SK-N-SH treated with all-trans-retinoic acid at 6 μM for 48 hours (cell line): ENCODE results near the gene NSUN2.
"Not testable (repeated sequence)": the region's sequence is repeated elsewhere in the genome, so short reads cannot be mapped to it uniquely, and the experiment has no call there.

Source experiments
- ATAC-seq: fragments of 200-7000 bp; cut with Tn5 transposase; 3 replicates; pipeline ENCODE4 v1.9.1; 2020; ENCODE audit warnings: mild to moderate bottlenecking, moderate library complexity
- ARNTL ChIP-seq: fragments of 450-650 bp; formaldehyde crosslinking; IDR thresholded peaks from 2 replicates; pipeline ENCODE4 v1.5.0; 2020; ENCODE audit warnings: low read depth, mild to moderate bottlenecking, moderate library complexity, borderline replicate concordance
- CREB5 ChIP-seq: fragments of 250-450 bp; sonication (Bioruptor Pico); IDR thresholded peaks from 2 replicates; pipeline ENCODE4 v1.5.1; 2020; ENCODE audit warnings: low read depth, mild to moderate bottlenecking, moderate library complexity
- CSRNP3 ChIP-seq: fragments of 250-450 bp; sonication (Bioruptor Pico); IDR thresholded peaks from 2 replicates; pipeline ENCODE4 v1.5.1; 2021; ENCODE audit warnings: mild to moderate bottlenecking, moderate library complexity
- ESRRG ChIP-seq: fragments of 250-450 bp; sonication (Bioruptor Pico); IDR thresholded peaks from 2 replicates; pipeline ENCODE4 v1.6.1; 2021; ENCODE audit warnings: mild to moderate bottlenecking
- GLIS3 ChIP-seq: fragments of 250-450 bp; sonication (Bioruptor Pico); IDR thresholded peaks from 2 replicates; pipeline ENCODE4 v1.5.0; 2020; ENCODE audit warnings: mild to moderate bottlenecking, moderate library complexity
- ISL1 ChIP-seq: fragments of 250-450 bp; sonication (Bioruptor Pico); IDR thresholded peaks from 2 replicates; pipeline ENCODE4 v2.1.2; 2022; ENCODE audit warnings: mild to moderate bottlenecking, moderate library complexity
- OSR1 ChIP-seq: fragments of 250-450 bp; sonication (Bioruptor Pico); IDR thresholded peaks from 2 replicates; pipeline ENCODE4 v1.8.0; 2022; ENCODE audit warnings: moderate library complexity, mild to moderate bottlenecking, inconsistent platforms
- PATZ1 ChIP-seq: fragments of 250-450 bp; sonication (Bioruptor Pico); IDR thresholded peaks from 2 replicates; pipeline ENCODE4 v1.8.0; 2020; ENCODE audit warnings: mild to moderate bottlenecking, moderate library complexity, borderline replicate concordance
- PPARA ChIP-seq: fragments of 250-450 bp; sonication (Bioruptor Pico); IDR thresholded peaks from 2 replicates; pipeline ENCODE4 v1.5.0; 2020; ENCODE audit warnings: mild to moderate bottlenecking, borderline replicate concordance
- TOX ChIP-seq: fragments of 250-450 bp; sonication (Bioruptor Pico); IDR thresholded peaks from 2 replicates; pipeline ENCODE4 v1.8.0; 2021; ENCODE audit warnings: mild to moderate bottlenecking, moderate library complexity, borderline replicate concordance
- TSHZ2 ChIP-seq: fragments of 250-450 bp; sonication (Bioruptor Pico); IDR thresholded peaks from 2 replicates; pipeline ENCODE4 v1.5.0; 2020; ENCODE audit warnings: mild to moderate bottlenecking, moderate library complexity
- ZC3H10 ChIP-seq: fragments of 250-450 bp; sonication (Bioruptor Pico); IDR thresholded peaks from 2 replicates; pipeline ENCODE4 v1.5.1; 2021; ENCODE audit warnings: mild to moderate bottlenecking, moderate library complexity
- ZFP30 ChIP-seq: fragments of 450-650 bp; formaldehyde crosslinking; IDR thresholded peaks from 2 replicates; pipeline ENCODE4 v1.5.0; 2022; ENCODE audit warnings: mild to moderate bottlenecking, moderate library complexity
- ZNF565 ChIP-seq: fragments of 450-650 bp; formaldehyde crosslinking; conservative IDR thresholded peaks from 2 replicates; pipeline ENCODE4 v1.5.0; 2020; ENCODE audit warnings: low read depth, mild to moderate bottlenecking, moderate library complexity
- ZNF8 ChIP-seq: fragments of 450-650 bp; formaldehyde crosslinking; IDR thresholded peaks from 2 replicates; pipeline ENCODE4 v1.5.0; 2020; ENCODE audit warnings: mild to moderate bottlenecking, moderate library complexity

Gene NSUN2

GRCh38 chr5:6572086-6572824, 60.6 kb downstream of the NSUN2 start:
- no peak for TF ChIP-seq OSR1 (CRISPR knock-in tag)
- no peak; the same call in 1 of the 3 replicates for ATAC-seq

GRCh38 chr5:6571607-6572006, 61.2 kb downstream of the NSUN2 start:
- ATAC-seq = not testable (repeated sequence)

- no peak for ATAC-seq
- TF ChIP-seq GLIS3 (CRISPR knock-in tag) (no peak), TOX (CRISPR knock-in tag) (no peak), ZNF8 (CRISPR knock-in tag) (no peak), ZFP30 (CRISPR knock-in tag) (no peak), CREB5 (no peak), ARNTL (CRISPR knock-in tag) (no peak), ZNF565 (no peak), ESRRG (CRISPR knock-in tag) (no peak), TSHZ2 (CRISPR knock-in tag) (no peak), ISL1 (CRISPR knock-in tag) (no peak), OSR1 (CRISPR knock-in tag) (no peak), PATZ1 (no peak), PPARA (no peak), CSRNP3 (CRISPR knock-in tag) (no peak), ZC3H10 (CRISPR knock-in tag) (no peak)
- TF ChIP-seq, all 23 proteins: peak for 0
These were observed 62.3 kb downstream of the NSUN2 start for GRCh38 chr5:6570530-6570929.

GRCh38 chr5:6568889-6569288, 64.0 kb downstream of the NSUN2 start:
- no peak for ATAC-seq
- no peak for TF ChIP-seq TOX (CRISPR knock-in tag)
- no peak for TF ChIP-seq CSRNP3 (CRISPR knock-in tag)
- TF ChIP-seq PPARA = no peak
- TF ChIP-seq ARNTL (CRISPR knock-in tag) = no peak

GRCh38 chr5:6568383-6568782, 64.5 kb downstream of the NSUN2 start:
- ATAC-seq = no peak

More at GRCh38 chr5:6568383-6568782, 64.5 kb downstream of the NSUN2 start:
- TF ChIP-seq PPARA (no peak), TSHZ2 (CRISPR knock-in tag) (no peak), OSR1 (CRISPR knock-in tag) (no peak), ARNTL (CRISPR knock-in tag) (no peak), ZNF8 (CRISPR knock-in tag) (no peak), ISL1 (CRISPR knock-in tag) (no peak), ESRRG (CRISPR knock-in tag) (no peak)
